HG03342 (cell line): ENCODE measurements around the gene METTL2A.
"Not testable (repeated sequence)": the region's sequence is repeated elsewhere in the genome, so short reads cannot be mapped to it uniquely, and the experiment has no call there.

Experiments
- ATAC-seq: cut with Tn5 transposase; IDR thresholded peaks from one replicate; pipeline ENCODE4 v1.9.1; 2021; ENCODE audit warnings: mild to moderate bottlenecking, moderate library complexity; ENCODE audit not compliant: unreplicated experiment

Gene METTL2A

DNA sequence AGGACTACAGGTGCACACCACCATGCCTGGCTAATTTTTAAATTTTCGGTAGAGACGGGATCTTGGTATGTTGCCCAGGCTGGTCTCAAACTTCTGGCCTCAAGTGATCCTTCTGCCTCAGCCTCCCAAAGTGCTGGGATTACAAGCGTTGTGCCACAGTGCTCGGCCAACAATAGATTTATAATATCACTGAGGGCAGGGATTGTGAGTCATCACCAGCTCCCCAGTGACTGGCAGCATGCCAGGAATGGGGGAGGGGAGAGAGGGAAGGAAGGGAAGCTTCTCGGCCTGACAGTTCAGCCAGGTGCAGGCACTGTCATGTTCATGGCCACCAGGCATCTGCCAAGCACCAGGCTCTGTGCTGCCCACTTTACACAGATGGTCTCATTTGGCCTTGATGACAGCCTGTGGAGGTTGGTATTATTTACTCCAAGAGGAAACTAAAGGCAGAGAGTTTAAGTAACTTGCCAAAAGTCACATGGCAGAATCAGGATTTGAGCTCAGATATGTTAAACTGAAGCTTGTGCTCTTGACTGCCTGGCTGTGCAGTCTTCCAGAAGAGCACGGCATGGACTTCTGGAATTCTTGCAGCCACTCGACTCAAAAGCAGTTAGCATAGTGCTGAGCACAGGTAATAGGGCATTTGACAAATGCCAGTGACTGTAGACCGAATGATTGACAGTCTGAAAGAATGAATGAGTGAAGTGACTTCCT is 47.1 kb downstream of the METTL2A start:
- not testable (repeated sequence) for ATAC-seq

DNA sequence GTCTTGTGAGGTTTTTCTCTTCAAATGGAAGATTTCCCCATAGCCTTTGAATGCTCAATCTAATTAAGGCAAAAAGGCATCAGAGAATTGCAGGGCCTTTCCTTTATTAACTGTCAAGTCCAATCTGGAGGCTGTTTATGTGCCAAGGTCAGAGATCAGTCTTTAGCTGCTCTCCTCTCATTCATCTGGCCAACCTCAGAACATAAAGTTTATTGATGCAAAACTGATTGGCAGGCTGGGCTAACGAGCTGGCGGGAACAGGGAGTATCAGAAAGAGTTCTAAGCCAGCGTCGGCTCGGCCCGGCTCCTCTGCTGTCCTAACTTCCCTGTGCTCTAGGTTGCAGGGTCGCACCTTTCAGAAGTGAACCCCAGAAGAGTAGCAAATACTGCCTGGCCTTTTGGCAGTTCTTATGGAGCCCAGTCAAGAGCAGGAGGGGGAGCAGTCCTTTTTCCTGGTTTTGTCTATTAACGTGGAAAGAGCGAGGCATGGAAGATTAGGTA is 47.7 kb downstream of the METTL2A start:
- ATAC-seq: not testable (repeated sequence)

GRCh38 chr17:62473030-62473982 is 49.6 kb downstream of the METTL2A start:
- not testable (repeated sequence) for ATAC-seq

DNA sequence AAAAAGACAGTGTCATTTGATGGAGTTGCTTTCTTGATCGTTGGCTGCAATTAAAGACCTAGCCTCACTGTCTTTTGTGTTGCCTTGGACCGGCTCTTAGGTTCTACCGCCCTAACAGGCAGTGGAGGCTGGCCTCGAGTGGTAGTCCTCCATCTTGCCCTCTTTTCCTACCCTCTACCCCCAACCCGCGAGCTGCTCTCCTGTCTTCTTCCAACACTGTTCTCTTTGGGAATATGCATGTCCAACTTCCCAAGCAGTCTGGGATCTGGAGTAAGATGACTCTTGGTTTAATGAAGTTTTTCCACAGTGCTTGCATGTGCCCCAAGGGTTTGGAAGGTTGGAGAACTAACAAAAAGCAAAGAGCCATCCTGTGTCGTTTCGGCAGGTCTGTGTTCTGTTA is 53.4 kb downstream of the METTL2A start:
- not testable (repeated sequence) for ATAC-seq

GRCh38 chr17:62477718-62478408 is 54.2 kb downstream of the METTL2A start:
- ATAC-seq: peak; percentile 21

DNA sequence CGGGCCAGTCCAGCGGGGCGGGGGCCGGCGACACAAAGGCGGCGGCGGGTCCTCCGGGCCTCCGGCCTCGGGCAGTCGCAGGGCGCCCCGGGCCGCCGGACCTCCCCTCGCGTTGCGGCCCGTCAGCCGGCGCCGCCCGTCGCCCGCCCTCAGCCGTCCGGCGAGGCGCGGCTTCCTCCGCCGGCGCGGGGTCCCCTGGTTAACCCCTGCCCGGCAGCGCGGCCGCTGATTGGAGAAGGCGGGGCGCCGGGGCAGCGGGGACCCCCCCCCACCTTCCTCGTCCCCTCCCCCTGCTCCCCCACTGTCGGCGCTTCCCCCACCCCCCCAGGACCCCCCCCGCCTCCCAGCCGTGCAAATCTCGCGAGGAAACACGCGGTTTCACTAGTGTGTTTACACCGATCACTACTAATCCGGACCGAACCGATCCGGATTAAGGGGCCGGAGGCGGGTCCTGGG is 54.8 kb downstream of the METTL2A start, which contains the start of gene TLK2:
TSS of gene TLK2 (plus strand) at position 402 of the 456 bp plus-strand sequence. CDS start 2,301 bp downstream, outside the sequence.
- ATAC-seq: peak; percentile 64

GRCh38 chr17:62478880-62479638 is 55.4 kb downstream of the METTL2A start:
- ATAC-seq: peak; percentile 38

- not testable (repeated sequence) for ATAC-seq
Observed at GRCh38 chr17:62479639-62480258, 56.1 kb downstream of the METTL2A start.

DNA sequence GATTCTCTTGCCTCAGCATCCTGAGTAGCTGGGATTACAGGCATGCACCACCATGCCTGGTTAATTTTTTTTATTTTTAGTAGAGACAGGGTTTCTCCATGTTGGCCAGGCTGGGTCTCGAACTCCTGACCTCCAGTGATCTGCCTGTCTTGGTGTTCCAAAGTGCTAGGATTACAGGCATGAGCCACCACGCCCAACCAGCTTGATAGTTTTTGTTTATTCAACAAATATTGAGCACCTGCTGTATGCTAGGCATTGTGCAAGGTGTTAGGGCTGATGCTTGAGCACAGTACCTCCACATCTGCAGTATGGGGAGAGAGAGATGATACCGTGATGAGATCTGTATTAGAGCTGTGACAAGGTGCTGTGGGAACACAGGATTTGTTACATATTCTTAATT is 58.9 kb downstream of the METTL2A start:
- not testable (repeated sequence) for ATAC-seq

GRCh38 chr17:62490990-62491389 is 67.3 kb downstream of the METTL2A start:
- not testable (repeated sequence) for ATAC-seq

GRCh38 chr17:62493049-62493655 is 69.5 kb downstream of the METTL2A start:
- ATAC-seq: not testable (repeated sequence)

DNA sequence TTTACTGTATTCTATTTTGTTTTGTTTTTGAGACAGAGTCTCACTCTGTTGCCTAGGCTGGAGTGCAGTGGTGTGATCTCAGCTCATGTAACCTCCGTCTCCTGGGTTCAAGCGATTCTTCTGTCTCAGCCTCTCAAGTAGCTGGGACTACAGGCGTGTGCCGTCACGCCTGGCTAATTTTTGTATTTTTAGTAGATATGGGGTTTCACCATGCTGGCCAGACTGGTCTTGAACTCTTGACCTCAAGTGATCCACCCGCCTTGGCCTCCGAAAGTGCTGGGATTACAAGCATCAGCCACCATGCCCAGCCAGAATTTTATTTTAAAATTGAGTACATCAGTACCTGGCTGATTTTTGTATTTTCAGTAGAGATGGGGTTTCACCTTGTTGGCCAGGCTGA is 70.4 kb downstream of the METTL2A start:
- ATAC-seq: not testable (repeated sequence)

- ATAC-seq: not testable (repeated sequence)
Observed at GRCh38 chr17:62496344-62496743, 72.6 kb downstream of the METTL2A start.

- ATAC-seq: not testable (repeated sequence)
Observed at GRCh38 chr17:62498796-62499195, 75.1 kb downstream of the METTL2A start.
